ENCODE results near the gene GARS1.

- TF ChIP-seq CTCF (IDR thresholded peaks at IDR 0.05) (no peak), EZH2 (IDR thresholded peaks at IDR 0.05) (no peak), EZH2phosphoT487 (IDR thresholded peaks at IDR 0.05) (no peak)
Observed at GRCh38 chr7:30604901-30605300, 10.2 kb downstream of the GARS1 start.
